Activated CD4-positive, alpha-beta T cell treated with anti-CD3 and anti-CD28 coated beads, Interleukin-2, amount 50 U/mL, for 48 hours (primary cell): ENCODE data around the gene TMEM17.
A peak's percentile ranks its signal among the peaks of the same experiment; 100 is the strongest.

ENCODE experiments used
- DNase-seq, 2 experiments: peaks; one replicate each; pipeline ENCODE4 v3.0.0-alpha.2; 2020

Gene TMEM17

DNA sequence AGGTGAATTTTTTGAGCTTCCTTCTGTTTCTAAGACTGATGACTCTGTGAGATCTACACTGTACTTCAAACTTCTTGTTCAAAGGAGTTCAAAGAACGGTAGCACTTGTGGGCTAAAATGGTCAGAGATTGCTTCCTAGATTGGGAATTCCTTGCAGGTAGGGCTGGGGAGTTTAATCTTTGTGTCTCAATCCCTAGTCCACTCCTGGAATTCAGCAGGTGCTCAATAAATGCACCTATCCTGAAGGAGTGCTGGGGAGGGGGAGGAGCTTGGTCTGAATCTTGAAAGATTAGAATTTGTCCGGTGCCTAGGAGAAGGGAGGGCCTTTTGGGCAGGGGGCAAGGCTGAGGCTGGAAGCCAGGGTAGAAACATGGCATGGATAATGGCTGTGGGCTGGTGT is 34.6 kb downstream of the TMEM17 start:
- no peak for DNase-seq

DNA sequence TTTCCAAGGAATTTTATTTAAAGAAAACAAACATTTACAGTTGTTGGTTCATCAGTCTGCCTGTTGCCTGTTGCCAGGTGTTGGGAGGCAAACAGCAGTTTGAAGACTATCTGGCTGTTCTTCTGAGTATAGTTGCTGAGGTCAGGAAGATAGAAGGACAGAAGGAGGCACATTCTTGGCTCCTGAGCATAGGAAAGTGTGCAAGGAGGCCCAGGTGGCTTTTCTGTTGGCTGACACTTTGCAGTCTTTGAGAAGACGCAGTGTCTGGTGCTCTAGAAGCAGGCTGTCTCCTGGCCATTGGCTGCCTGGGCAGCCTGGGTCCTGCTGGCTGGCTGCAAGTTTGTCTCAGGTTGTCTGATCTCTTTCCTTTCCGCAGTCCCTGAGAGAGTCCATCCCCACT is 36.4 kb downstream of the TMEM17 start:
- DNase-seq = no peak

DNA sequence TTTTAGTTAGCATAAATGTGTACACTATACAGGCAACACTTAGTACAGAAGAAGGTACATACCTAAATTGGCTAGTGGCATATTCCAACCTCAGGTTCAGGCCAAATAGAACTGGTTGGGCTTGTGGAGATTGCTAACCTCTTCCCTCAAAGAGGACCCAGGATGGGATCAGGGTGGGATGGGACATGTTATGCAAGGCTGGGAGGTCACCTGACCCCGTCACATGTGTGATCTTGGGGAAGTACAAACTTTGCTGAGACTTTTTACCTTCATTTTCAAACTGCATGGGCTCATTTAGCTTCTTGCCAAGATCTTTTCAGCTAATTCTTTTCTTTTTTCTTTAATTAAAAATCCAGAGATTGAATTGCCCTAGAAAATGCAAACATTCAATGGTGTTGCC is 36.9 kb downstream of the TMEM17 start:
- no peak for DNase-seq

DNA sequence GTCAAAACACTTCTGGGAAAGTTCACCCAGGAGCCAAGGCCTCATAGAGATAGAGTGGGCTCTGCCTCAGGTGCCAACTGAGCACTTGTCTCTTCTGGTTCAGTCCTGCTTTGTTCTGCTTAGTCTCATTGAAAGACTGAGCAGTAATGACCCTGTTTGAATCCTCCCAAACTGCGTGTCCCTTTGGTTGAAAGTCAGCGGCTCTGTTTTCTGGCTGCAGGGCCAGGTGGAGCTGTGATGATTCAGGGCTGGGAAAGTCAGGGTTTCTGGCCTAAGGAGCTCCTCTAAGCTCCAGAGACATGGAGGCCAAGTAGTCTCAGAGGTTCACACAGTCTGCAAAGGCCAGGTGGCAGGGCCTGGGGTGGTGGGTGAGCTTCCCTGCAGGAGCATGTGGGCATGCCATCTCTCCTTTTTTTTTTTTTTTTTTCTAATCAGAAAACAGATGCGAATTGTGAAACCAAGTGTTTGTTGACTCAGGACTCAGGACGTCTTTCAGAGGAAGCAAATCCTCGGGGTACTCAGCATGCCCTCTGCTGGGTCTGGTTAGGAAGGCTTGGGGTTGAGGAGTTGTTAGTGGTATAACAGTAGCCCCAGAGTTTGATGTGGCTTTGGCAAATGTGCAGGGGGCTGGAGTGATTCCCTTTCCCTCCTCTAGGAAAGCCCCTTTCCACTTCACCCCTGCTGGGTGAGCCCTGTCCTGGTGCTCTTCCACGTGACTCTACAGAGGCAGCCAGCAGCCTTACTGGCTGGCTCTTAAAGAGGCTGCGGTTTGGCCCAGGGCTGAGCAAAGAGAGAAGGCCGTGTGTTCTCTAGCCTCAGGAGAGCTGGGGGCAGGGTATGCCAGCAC is 38.3 kb downstream of the TMEM17 start:
- no peak for DNase-seq

DNA sequence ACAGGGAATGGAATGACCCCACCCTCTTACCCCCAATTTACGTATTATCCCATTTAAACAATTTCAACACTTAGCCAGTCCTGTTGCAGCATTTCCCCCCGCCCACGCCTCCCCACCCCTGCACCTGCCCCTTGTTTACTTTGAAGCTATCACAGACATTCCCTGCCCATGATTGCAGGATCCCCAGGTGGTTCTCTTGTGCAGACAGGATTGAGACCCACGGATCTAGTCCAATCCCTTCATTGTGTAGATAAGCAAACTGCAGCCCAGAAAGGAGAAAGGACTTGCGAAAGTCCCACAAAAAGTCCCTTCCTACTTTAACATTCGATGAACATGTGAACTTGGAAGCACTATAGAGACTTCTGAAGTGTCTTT is 38.9 kb downstream of the TMEM17 start:
- DNase-seq = no peak

DNA sequence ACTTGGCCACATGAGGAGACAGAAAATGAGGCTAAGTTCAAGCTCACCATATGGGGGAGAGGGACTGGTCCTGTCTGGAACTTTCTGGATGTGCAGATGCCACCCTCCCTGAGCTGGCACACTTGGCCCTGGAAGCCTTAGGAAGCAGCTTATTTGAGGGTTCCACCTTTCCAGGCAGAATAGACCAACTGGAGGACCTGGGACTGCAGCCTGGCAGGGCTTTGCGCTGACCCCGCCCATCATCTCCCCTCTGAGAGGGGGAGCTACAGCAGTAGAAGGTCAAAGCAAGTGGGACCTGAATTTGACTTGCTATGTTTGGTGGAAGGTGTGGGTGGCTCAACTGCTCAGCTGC is 39.5 kb downstream of the TMEM17 start:
- DNase-seq = no peak

DNA sequence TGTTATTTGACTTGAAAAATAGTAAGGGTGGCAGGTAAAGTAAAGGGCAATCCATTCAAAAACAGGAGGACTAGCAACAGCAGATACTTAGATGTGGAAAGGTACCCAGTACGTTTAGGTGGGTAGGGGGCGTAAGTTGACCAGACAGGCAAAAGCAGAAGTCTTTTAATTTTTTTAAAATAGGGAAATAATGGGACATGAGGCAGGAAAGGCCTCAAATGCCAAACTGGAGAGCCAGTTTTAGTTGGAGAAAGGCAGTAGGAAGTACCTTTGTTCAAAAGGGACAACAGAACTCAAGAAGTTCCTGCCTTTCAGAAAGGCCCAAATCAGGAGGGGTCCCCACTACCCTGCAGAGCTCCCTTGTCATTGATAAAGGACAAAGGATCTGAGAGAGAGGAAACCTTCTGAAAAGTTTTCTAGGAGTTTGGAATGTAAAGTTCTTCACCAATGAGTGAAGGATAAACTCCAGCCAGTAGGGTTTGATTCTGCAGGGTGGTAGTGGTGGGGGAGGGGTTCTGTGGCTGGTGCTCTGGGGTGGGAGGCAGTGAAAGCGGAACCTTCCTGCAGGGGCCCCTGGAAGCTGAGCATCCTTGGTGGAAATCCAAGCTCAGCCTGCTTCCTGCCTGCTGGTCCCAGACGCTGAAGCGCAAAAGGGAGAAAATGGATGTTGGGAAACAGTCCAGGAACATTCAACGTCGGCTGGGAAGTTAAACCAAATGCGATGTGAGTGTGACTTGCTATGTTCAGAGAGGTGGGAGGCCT is 40.1 kb downstream of the TMEM17 start:
- no peak for DNase-seq

DNA sequence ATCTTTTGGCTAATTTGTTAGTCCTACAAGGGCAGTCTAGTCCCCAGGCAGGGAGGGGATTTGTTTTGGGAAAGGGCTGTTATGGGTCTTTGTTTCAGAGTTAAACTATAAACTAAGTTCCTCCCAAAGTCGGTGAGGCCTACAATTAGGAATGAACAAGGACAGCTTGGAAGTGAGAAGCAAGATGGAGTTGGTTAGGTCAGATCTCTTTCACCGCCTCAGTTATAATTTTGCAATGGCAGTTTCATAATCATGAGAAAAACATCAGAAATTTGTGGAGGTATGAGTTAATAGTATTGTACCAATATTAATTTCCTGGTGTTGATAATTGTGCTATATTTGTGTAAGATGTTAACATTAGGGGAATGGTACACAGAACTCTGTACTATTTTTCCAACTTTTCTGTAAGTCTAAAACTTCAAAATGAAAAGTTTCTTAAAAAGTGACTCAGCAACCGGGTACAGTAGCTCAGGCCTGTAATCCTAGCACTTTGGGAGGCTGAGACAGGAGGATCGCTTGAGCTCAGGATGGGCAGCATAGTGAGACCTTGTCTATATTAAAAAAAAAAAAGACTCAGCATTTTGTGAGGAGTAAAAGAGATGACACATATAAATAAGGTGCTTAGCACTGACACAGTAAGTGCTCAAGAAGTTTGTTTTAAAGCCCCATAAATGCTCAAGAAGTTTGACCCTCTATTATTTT is 40.8 kb downstream of the TMEM17 start:
- no peak for DNase-seq

DNA sequence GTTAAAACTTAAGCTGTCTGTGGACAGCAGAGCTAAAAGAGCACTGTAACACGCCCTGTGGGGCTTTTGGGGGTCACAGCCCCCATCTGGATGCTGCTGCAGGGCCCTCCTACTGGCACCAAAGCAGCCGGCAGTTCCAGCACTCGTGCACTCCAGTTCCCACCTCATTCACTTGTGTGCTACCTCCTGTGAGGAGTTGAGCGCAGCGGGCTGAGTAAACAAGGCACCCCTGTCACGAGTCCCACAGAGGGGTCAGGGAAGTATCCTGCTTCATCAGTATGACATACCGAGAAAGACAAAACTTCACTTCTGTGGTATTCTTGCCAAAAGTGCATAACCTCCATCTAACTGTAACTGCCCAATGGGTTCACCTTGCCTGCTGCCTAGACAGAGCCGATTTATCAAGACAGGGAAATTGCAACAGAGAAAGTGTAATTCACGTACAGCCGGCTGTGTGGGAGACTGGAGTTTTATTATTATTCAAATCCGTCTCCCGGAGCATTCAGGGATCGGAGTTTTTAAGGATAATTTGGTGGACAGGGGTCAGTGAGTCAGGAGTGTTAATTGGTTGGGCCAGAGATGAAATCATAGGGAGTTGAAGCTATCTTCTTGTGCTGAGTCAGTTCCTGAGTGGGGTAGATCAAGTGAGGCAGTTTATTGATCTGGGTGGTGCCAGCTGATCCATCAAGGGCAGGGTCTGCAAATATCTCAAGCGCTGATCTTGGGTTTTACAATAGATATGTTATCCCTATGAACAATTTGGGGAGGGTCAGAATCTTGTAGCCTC is 41.6 kb downstream of the TMEM17 start:
- no peak for DNase-seq

DNA sequence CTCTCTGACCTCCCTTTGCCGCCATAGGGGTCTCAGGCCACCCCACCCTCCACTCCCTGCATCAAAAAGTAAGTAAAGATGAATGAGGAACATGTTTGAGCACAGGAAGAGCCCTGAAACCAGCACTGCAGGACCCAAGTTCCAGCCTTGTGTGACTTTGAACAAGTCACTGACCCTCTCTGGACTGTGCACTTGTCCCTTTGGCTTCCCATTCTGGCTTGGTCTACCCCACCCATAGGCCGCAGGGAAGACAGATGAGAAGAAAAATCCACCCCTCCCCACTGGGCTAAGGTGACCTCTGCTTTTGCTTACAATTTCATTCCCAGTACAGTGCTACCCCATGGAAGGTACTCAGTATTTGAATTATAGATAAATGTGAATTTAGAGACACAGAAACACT is 43.8 kb downstream of the TMEM17 start:
- DNase-seq = no peak

DNA sequence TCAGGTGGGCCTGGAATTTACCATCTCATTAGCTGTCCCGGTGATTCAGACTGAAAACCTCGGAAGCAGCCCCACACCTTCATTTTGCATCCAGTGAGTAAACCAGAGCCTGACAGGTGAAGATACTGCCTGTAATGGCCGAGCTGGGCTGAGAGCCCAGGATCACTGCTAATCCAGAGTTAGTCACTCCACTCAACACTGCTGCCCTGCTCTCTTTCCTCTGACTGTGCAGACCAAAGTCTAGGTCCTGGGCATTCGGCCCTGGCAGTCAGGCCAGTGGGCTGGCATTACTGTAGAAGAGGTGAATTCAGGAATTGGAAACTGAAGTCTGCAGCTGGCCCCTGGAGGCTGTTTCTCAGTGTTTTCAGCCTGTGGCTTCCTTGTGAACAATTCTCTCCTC is 44.3 kb downstream of the TMEM17 start:
- DNase-seq = no peak

DNA sequence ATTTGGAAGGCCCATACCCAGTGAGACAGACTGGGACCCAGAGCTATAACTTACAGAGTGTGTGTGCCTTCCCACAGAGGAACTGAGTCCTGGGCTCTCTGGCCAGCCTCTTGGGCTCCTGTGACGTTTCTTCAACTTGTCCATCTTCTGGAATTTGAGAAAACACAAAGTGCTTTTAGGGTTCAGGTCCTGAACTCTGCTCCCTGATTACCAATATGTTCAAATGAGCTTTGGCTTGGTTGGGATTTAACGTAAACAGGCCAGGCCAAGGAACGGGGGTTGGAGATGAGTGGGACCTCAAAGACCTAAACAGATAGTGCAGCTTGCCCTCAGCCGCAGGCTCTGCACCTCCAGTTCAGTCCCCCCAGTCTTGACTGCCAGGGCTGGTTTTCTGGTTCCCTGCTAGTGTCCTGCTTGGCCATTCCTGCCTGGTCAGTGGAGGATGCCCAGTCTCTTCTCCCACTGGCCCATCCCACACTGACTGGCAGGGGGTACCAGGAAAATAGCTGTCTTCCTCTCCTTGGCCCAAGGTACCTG is 44.9 kb downstream of the TMEM17 start:
- no peak for DNase-seq

DNA sequence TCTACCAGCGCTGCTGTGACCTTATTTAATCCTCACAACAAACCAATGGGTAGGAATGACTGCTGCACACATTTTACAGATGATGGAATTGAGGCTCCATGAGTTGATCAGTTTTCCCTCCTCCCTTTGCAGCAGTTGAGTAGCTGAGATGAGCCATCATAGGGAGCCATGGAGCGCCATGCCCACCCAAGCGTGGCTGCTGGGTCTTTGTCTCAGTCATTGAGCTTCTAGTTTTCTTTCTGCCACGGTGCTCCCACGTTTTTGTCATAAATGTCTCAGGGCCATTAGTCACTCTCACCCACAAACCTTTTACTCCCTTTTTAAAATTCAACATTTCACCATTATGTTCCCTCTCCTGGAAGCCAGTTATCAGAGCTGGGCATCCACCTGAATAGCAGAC is 45.8 kb downstream of the TMEM17 start:
- DNase-seq = no peak

DNA sequence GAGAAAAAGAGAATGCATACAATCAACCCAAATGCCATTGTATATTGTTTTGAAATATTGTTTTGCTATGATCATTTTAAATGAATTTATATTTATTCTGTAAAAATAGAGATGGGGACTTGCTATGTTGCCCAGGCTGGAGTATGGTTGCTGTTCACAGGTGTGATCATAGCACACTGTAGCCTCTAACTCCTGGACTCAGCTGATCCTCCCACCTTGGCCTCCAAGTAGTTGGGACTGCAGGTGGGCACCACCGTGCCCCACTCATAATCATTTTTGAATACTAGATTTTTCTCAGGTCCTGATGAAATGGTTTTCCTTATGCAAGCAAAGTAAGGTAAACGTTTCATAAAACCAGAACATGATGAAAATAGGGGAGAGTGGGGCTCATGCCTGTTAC is 46.3 kb downstream of the TMEM17 start:
- DNase-seq = no peak

DNA sequence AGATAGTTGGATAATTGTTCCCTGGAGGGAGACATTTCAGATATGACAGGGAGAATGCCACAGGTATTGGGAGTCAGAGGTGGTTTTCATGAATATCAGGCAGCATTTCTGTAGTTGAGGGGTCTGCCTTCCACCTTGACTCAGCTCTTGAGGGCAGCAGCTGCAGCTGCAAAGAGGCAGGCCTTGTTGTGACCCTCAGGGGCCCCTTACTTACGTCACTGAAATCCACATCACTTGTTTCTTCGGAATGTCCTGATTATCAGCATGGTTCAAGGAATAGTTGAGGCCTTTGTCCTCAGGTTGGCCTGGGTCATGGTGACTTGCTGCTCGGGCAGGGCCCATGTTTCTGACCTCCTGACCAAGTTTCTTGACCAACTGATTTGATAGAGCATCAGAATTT is 46.9 kb downstream of the TMEM17 start:
- no peak for DNase-seq

DNA sequence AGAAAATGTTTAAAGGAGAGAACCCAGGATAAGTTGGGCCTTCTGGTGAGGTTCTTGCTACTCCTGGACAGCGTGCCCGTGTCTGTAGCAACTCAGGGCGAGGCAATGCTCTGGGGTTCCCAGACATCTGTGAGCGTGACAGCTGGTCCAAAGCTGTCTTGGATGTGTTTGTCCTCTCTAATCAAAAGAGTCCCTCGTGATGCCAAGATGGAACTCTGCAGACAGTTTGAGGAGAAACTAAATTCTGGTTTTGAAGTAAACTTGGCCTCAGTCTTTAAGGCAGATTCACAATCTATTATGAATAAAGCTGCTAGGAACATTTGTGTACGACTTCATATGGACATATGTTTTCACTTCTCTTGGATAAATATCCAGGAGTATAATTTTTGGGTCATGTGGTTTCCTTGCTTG is 47.3 kb downstream of the TMEM17 start:
- DNase-seq = no peak

DNA sequence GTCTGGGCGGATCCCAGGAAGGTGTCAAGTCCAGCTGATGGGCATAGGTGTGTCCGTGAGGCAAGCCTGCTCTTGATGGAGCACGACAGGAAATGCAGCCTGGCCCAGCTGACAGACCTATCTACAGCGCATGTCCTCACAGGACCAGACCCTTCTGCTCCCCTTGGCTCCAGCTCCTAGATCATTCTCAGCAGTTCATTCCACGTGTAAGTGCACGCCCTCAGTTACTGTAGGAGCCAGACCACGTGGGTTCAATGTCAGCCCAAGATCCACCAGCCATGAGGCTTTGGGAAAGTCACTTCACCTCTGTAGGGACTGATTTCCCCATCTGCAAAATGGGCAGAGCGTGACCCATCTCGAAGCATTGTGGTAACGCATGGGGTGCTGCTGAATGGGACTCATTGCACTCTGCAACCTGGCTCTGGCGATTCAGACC is 47.8 kb downstream of the TMEM17 start:
- DNase-seq = no peak

DNA sequence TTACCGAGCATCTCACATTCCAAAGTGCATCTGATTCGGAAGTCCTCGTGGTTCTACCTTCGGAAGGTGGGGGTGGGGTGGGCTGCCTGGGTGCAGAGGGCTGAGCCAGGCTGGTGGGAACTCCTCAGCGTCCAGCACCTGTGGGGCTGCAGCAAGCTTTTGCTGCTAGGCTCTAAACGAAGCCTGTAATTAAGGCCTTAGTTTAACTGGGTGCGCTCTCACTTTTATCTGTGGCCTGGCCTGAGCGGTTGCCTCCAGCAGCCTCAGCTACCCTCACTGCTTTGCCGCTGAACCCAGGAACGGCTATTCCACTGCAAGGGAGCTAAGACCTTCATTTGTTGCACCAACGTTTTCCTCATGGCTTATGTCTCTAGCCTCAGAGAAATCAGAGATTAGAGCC is 48.4 kb downstream of the TMEM17 start:
- DNase-seq = no peak

DNA sequence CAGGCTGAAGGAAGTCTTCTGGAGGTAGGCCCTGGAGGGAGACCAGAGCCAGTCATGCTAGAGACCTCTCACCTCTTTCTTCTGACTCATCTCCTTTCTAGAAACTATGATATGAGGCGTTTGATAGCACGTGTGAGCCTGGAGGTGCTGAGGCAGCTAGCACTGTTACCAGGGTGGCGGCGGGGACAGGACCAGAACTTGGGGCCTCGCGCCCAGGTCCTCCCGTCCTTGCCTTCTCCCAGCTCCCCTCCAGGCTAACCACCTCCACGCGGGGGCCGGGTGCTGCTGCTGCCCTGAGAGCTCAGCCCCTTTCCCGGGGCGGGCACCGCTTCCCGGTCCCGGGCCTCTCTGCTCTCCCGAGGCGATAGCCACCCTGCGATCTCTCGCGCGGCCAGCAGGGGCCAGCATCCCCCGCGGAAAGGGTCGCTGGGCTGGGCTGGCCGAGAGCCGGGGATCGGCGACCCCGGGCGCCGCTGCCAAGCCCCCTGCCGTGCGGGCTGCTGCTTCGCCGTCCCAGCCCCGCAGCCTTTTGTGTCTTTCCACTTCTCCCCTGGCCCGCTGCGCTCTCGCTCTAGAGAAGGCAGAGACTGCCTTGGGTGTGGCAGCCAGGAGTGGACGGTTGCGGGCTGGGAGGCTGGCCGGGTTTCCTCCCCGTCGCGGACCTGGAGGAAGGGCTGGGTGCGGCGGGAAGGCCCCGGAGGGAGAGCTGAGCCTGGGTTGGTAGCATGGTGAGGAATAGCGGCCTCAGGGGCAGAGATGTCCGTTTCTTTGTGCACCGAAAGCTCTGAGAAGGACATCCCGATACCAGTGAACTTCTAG is 49.1 kb downstream of the TMEM17 start:
- peak; percentile 70 to 76 for DNase-seq

DNA sequence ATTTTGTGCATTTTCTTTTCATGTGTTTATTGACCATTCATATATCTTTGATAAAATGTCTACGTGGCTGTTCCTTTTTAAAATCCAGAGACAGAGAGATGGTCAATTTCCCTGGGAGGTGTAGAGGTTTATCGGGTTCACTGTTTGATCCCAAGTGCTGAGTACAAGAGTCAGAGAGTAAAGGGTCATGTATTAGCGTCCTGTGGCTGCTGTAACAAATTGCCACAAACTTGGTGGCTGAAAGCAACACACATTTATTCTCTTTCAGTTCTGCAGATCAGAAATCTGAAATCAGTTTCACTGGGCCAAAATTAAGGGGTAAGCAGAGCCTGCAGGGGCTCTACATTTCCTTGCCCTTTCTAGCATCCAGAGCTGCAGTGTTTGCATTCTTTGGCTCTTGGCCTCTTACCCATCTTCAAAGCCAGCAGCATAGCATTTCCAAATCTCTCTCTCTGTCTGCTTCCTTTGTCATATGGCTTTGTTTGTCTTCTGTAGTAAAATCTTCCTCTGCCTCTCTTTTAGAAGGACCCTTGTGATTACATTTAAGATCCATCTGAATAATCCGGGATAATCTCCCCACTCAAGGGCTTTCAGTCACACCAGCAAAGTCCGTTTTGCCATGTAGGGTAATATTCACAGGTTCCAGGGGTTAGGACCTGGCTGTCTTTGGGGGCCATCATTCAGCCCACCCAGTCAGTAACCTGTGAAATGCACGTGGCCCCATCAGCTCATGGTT is 49.9 kb downstream of the TMEM17 start:
- no peak for DNase-seq

DNA sequence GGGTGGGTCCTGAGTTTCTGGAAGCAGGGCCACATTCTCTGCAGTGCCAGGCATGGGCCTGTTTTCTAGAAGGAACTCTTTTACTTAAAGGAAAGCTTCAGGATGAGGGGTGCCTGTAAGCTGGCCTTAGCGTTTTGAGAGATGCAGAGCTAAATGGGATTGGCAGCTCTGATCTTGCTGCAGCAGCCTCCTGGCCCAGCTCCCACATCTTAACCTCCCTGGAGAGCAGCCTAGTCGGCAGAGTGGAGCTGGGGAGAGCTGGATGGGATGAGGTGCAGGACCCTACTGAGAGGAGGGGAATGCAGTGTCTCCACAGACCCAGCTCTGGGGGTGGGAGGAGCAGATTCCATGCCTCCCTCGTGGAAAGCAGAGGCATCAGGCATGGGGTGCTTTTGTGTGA is 52.0 kb downstream of the TMEM17 start:
- no peak for DNase-seq
